GM19463 (cell line): ENCODE data around the gene IARS2.
A peak's percentile ranks its signal among the peaks of the same experiment; 100 is the strongest.
"Not testable (repeated sequence)": the region's sequence is repeated elsewhere in the genome, so short reads cannot be mapped to it uniquely, and the experiment has no call there.

ENCODE experiments used
- ATAC-seq: cut with Tn5 transposase; IDR thresholded peaks from one replicate; pipeline ENCODE4 v1.9.1; 2021; ENCODE audit warnings: mild to moderate bottlenecking, moderate library complexity; ENCODE audit not compliant: unreplicated experiment

IARS2 gene

GRCh38 chr1:220112600-220112999 lies 18.7 kb downstream of the IARS2 start:
- not testable (repeated sequence) for ATAC-seq

- ATAC-seq: peak; percentile 69
These were observed 19.3 kb downstream of the IARS2 start for GRCh38 chr1:220113136-220113695.

GRCh38 chr1:220119043-220119512 lies 25.1 kb downstream of the IARS2 start:
- no peak for ATAC-seq

GRCh38 chr1:220121791-220122530 lies 28.0 kb downstream of the IARS2 start:
- ATAC-seq: no peak

GRCh38 chr1:220123066-220123465 lies 29.1 kb downstream of the IARS2 start:
- ATAC-seq: no peak

GRCh38 chr1:220123889-220124288 lies 30.0 kb downstream of the IARS2 start:
- no peak for ATAC-seq

- ATAC-seq: no peak
These were observed 30.6 kb downstream of the IARS2 start for GRCh38 chr1:220124542-220124941.

GRCh38 chr1:220127076-220127475 lies 33.1 kb downstream of the IARS2 start:
- no peak for ATAC-seq

- ATAC-seq: no peak
These were observed 35.7 kb downstream of the IARS2 start for GRCh38 chr1:220129479-220130210.

GRCh38 chr1:220135755-220136154 lies 41.8 kb downstream of the IARS2 start:
- ATAC-seq: no peak

- no peak for ATAC-seq
These were observed 43.3 kb downstream of the IARS2 start for GRCh38 chr1:220137019-220137786.

- no peak for ATAC-seq
These were observed 46.0 kb downstream of the IARS2 start for GRCh38 chr1:220139966-220140365.

GRCh38 chr1:220144051-220144450 lies 50.1 kb downstream of the IARS2 start:
- ATAC-seq: no peak

- no peak for ATAC-seq
These were observed 55.8 kb downstream of the IARS2 start for GRCh38 chr1:220149742-220150141.

GRCh38 chr1:220151454-220151853 lies 57.5 kb downstream of the IARS2 start:
- no peak for ATAC-seq

- ATAC-seq: no peak
These were observed 59.2 kb downstream of the IARS2 start for GRCh38 chr1:220153147-220153546.

GRCh38 chr1:220156620-220157146 lies 62.8 kb downstream of the IARS2 start:
- ATAC-seq: no peak

- ATAC-seq: no peak
These were observed 63.8 kb downstream of the IARS2 start for GRCh38 chr1:220157738-220158137.

- ATAC-seq: not testable (repeated sequence)
These were observed 64.6 kb downstream of the IARS2 start for GRCh38 chr1:220158530-220158929.

GRCh38 chr1:220159041-220159440 lies 65.1 kb downstream of the IARS2 start:
- ATAC-seq: no peak

- no peak for ATAC-seq
These were observed 66.1 kb downstream of the IARS2 start for GRCh38 chr1:220160027-220160426.
